ENCODE measurements around the gene TMEM256.

DNA sequence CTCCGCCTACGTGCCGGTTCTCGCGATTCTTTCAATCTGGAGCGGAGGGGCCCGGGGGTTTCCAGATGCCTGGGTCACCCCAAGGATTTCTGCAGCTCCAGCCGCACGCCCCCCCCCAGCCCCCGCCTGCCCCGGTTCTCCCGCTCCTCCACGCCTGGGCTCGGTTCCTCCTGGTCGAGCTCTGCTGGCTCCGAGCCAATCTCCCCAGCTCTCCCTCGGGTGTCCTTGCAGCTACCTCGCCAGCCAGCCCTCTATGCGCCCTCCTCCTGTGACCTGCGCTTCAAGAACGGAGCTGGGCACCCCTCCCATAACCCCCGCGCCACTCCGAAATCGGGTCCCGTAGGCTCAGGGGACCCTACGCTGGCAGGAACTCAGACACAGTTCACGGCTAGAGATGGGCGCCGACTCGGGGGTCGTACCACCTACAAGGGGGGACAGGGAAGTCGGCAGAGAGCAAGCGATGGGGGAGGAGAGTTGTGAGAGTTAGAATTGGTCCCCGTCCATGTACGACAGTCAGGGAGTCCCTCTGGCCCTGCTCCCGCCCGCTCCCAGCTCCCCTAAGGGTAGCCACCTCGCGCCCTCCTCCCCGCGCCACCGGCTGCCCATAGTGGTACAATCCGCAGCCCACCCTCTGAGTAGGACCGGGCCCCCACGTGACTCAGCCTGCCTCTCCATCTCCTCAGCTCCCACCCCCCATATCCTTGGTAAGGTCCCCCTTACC lies 36.4 kb upstream of the TMEM256 start:
- TF ChIP-seq ESRRA (IDR thresholded peaks at IDR 0.05; ENCODE audit: borderline replicate concordance, low read depth), result no peak
- TF ChIP-seq, protein P1, sequence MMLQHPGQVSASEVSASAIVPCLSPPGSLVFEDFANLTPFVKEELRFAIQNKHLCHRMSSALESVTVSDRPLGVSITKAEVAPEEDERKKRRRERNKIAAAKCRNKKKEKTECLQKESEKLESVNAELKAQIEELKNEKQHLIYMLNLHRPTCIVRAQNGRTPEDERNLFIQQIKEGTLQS (IDR thresholded peaks at IDR 0.05), result no peak
- TF ChIP-seq, protein P1 (CRISPR knock-in tag; conservative IDR thresholded peaks at IDR 0.05), result no peak
- no peak for TF ChIP-seq ZNF561 (CRISPR knock-in tag; conservative IDR thresholded peaks at IDR 0.05)
- no peak for TF ChIP-seq HCFC1 (IDR thresholded peaks at IDR 0.05; ENCODE audit: low read depth, low read length)
- TF ChIP-seq, protein P2, sequence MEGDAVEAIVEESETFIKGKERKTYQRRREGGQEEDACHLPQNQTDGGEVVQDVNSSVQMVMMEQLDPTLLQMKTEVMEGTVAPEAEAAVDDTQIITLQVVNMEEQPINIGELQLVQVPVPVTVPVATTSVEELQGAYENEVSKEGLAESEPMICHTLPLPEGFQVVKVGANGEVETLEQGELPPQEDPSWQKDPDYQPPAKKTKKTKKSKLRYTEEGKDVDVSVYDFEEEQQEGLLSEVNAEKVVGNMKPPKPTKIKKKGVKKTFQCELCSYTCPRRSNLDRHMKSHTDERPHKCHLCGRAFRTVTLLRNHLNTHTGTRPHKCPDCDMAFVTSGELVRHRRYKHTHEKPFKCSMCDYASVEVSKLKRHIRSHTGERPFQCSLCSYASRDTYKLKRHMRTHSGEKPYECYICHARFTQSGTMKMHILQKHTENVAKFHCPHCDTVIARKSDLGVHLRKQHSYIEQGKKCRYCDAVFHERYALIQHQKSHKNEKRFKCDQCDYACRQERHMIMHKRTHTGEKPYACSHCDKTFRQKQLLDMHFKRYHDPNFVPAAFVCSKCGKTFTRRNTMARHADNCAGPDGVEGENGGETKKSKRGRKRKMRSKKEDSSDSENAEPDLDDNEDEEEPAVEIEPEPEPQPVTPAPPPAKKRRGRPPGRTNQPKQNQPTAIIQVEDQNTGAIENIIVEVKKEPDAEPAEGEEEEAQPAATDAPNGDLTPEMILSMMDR (IDR thresholded peaks at IDR 0.05 in 2 of 3, conservative IDR thresholded peaks at IDR 0.05 in 1 of 3; ENCODE audit: insufficient read depth in 2 of 3, low read depth in 1 of 3, low read length in 3 of 3), result no peak
